Measurements from ENCODE around the gene AP2M1. TPM values are rescaled to one million over a fixed set of nuclear protein-coding genes. Genes with fewer than 3 reads are reported as not detected.

The AP2M1 gene
- polyA plus RNA-seq, 1 donor from 2014 or later, result 551 TPM

DNA sequence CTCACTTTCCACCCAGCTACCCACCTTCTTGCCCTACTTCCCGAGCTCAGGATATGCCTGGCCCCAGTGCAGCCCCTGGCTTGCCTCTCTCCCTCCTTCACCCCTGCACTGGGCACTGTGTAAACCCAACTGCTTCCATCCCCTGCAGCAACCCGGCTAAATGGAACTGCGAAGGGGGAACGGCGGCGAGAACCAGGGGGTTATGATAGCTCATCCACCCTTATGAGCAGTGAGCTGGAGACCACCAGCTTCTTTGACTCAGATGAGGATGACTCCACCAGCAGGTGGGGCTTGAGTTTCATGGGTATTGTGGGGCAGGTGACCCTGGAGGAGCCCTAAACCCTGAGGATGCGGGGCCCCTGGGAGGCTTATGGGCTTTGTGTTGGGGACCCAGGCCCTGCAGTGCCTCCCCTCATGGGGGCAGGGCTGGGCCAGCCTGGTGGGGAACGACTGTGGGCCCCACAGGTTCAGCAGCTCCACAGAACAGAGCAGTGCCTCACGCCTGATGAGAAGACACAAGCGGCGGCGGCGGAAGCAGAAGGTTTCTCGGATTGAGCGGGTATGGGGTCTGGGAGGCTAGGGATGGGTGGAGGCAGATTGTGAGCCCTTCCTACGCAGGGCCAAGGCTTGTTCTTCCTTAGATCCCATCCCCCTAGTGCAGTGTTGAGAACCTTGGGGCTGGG is 9.9 kb upstream of the AP2M1 start (continued):
- TF ChIP-seq, protein P1, sequence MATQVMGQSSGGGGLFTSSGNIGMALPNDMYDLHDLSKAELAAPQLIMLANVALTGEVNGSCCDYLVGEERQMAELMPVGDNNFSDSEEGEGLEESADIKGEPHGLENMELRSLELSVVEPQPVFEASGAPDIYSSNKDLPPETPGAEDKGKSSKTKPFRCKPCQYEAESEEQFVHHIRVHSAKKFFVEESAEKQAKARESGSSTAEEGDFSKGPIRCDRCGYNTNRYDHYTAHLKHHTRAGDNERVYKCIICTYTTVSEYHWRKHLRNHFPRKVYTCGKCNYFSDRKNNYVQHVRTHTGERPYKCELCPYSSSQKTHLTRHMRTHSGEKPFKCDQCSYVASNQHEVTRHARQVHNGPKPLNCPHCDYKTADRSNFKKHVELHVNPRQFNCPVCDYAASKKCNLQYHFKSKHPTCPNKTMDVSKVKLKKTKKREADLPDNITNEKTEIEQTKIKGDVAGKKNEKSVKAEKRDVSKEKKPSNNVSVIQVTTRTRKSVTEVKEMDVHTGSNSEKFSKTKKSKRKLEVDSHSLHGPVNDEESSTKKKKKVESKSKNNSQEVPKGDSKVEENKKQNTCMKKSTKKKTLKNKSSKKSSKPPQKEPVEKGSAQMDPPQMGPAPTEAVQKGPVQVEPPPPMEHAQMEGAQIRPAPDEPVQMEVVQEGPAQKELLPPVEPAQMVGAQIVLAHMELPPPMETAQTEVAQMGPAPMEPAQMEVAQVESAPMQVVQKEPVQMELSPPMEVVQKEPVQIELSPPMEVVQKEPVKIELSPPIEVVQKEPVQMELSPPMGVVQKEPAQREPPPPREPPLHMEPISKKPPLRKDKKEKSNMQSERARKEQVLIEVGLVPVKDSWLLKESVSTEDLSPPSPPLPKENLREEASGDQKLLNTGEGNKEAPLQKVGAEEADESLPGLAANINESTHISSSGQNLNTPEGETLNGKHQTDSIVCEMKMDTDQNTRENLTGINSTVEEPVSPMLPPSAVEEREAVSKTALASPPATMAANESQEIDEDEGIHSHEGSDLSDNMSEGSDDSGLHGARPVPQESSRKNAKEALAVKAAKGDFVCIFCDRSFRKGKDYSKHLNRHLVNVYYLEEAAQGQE (IDR thresholded peaks at IDR 0.05; ENCODE audit: borderline replicate concordance), result no peak

DNA sequence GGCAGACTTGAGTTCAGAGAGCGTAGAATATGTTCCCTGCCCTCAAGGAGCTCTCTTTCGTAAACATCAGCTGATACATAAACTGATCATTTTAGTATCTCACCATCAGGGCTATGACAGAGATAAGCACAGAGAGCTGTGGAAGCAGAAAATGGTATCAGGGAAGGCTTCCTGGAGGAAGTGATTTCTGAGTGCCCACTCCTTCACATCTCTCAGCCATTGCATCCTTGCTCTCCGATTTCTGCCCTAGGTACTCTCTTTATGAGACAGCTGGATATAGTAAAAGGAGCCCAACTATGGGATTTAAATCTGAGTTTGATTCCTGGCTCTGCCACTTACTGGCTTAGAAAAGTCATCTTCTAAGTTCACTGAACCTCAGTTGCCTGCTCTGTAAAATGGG is 9.1 kb upstream of the AP2M1 start:
- no peaks in the 10 kb centered on the region for H3F3A ChIP-seq (ENCODE audit: insufficient read depth, low read length, poor library complexity, severe bottlenecking)
- no peak overlapping the region for H3K9ac ChIP-seq (ENCODE audit: low read length)
- no peaks in the 10 kb centered on the region for H4K20me1 ChIP-seq (ENCODE audit: insufficient read depth)
- peaks cover 11% of the 10 kb centered on the region for H3K36me3 ChIP-seq (ENCODE audit: insufficient read depth, low read length)
- no peaks in the 10 kb centered on the region for H3K27me3 ChIP-seq (ENCODE audit: insufficient read depth, low read depth, low read length)
- TF ChIP-seq SMC3 (conservative IDR thresholded peaks at IDR 0.05; ENCODE audit: poor library complexity), result no peak
- TF ChIP-seq EP300 (conservative IDR thresholded peaks at IDR 0.05; ENCODE audit: poor library complexity, severe bottlenecking), result no peak
- TF ChIP-seq EZH2 (IDR thresholded peaks at IDR 0.05; ENCODE audit: borderline replicate concordance, insufficient read depth, low read length, poor library complexity, severe bottlenecking), result no peak
- no peak for TF ChIP-seq MXI1 (conservative IDR thresholded peaks at IDR 0.05; ENCODE audit: poor library complexity, severe bottlenecking)
- TF ChIP-seq, protein P2, sequence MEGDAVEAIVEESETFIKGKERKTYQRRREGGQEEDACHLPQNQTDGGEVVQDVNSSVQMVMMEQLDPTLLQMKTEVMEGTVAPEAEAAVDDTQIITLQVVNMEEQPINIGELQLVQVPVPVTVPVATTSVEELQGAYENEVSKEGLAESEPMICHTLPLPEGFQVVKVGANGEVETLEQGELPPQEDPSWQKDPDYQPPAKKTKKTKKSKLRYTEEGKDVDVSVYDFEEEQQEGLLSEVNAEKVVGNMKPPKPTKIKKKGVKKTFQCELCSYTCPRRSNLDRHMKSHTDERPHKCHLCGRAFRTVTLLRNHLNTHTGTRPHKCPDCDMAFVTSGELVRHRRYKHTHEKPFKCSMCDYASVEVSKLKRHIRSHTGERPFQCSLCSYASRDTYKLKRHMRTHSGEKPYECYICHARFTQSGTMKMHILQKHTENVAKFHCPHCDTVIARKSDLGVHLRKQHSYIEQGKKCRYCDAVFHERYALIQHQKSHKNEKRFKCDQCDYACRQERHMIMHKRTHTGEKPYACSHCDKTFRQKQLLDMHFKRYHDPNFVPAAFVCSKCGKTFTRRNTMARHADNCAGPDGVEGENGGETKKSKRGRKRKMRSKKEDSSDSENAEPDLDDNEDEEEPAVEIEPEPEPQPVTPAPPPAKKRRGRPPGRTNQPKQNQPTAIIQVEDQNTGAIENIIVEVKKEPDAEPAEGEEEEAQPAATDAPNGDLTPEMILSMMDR (IDR thresholded peaks at IDR 0.05; ENCODE audit: poor library complexity, severe bottlenecking), result no peak
- no peak for TF ChIP-seq RAD21 (conservative IDR thresholded peaks at IDR 0.05)
- TF ChIP-seq TAF1 (IDR thresholded peaks at IDR 0.05; ENCODE audit: low read depth), result no peak
- no peak for TF ChIP-seq POLR2AphosphoS5 (IDR thresholded peaks at IDR 0.05)
- TF ChIP-seq, protein P1 (IDR thresholded peaks at IDR 0.05; ENCODE audit: borderline replicate concordance), result no peak
- no peaks in the 10 kb centered on the region for H3K9me2 ChIP-seq (ENCODE audit: insufficient read depth, low read length)
- H2AFZ ChIP-seq (ENCODE audit: low read depth, low read length), result no peak overlapping the region
- H3K27ac ChIP-seq (ENCODE audit: low read length), result no peak overlapping the region
- no peak overlapping the region for H3K4me2 ChIP-seq (ENCODE audit: low read length)
- H3K79me2 ChIP-seq (replicated peaks; ENCODE audit: insufficient read depth, low read length), result peaks cover 13% of the 10 kb centered on the region
- H3K9me3 ChIP-seq (ENCODE audit: low read length), result no peaks in the 10 kb centered on the region
- no peak overlapping the region for H3K4me3 ChIP-seq (ENCODE audit: low read length)
